ENCODE results near the gene TMEM129. TPM values are rescaled to one million over a fixed set of nuclear protein-coding genes. Genes with fewer than 3 reads are reported as not detected.

Gene TMEM129
- total RNA-seq, 1 experiment from 2014 or later = 54.9 TPM

DNA sequence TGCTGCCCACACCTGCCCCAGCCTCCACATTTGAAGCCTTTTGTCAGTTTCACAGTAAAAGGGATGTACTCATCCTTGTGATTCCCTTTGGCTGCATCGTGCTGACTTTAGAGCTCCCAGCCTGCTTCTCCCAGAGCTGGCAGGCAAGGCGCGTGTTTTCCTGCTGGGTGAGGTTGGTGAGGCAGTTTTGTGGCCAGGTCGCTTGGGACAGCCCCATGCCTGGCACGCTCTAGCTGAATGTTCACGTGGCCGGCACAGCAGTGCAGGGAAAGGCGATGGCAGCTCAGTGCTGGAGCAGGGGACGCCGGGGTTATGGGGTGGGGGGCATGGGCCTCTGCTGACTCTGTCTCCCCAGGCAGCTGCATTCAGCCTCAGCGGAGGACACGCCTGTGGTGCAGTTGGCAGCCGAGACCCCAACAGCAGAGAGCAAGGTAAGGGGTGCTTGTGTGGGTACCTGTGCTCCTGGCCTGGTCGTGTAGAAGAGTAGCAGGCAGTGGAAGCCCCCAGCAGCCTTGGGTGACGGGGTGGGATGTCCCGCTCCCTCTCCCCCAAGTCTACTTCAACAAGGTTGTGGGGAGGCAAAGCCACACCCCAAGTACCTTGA is 9.5 kb upstream of the TMEM129 start (continued):
- TF ChIP-seq, protein P1, sequence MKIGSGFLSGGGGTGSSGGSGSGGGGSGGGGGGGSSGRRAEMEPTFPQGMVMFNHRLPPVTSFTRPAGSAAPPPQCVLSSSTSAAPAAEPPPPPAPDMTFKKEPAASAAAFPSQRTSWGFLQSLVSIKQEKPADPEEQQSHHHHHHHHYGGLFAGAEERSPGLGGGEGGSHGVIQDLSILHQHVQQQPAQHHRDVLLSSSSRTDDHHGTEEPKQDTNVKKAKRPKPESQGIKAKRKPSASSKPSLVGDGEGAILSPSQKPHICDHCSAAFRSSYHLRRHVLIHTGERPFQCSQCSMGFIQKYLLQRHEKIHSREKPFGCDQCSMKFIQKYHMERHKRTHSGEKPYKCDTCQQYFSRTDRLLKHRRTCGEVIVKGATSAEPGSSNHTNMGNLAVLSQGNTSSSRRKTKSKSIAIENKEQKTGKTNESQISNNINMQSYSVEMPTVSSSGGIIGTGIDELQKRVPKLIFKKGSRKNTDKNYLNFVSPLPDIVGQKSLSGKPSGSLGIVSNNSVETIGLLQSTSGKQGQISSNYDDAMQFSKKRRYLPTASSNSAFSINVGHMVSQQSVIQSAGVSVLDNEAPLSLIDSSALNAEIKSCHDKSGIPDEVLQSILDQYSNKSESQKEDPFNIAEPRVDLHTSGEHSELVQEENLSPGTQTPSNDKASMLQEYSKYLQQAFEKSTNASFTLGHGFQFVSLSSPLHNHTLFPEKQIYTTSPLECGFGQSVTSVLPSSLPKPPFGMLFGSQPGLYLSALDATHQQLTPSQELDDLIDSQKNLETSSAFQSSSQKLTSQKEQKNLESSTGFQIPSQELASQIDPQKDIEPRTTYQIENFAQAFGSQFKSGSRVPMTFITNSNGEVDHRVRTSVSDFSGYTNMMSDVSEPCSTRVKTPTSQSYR (CRISPR knock-in tag; IDR thresholded peaks at IDR 0.05) = no peak
- TF ChIP-seq, protein P2, sequence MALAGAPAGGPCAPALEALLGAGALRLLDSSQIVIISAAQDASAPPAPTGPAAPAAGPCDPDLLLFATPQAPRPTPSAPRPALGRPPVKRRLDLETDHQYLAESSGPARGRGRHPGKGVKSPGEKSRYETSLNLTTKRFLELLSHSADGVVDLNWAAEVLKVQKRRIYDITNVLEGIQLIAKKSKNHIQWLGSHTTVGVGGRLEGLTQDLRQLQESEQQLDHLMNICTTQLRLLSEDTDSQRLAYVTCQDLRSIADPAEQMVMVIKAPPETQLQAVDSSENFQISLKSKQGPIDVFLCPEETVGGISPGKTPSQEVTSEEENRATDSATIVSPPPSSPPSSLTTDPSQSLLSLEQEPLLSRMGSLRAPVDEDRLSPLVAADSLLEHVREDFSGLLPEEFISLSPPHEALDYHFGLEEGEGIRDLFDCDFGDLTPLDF (CRISPR knock-in tag; IDR thresholded peaks at IDR 0.05) = no peak
- no peak for TF ChIP-seq ZNF416 (CRISPR knock-in tag; IDR thresholded peaks at IDR 0.05)
- TF ChIP-seq FOXK1 (CRISPR knock-in tag; IDR thresholded peaks at IDR 0.05) = no peak
- no peak for TF ChIP-seq ESRRA (CRISPR knock-in tag; IDR thresholded peaks at IDR 0.05; ENCODE audit: borderline replicate concordance)
- TF ChIP-seq, protein P3, sequence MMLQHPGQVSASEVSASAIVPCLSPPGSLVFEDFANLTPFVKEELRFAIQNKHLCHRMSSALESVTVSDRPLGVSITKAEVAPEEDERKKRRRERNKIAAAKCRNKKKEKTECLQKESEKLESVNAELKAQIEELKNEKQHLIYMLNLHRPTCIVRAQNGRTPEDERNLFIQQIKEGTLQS (CRISPR knock-in tag; conservative IDR thresholded peaks at IDR 0.05) = no peak
- TF ChIP-seq FOXP1 (CRISPR knock-in tag; IDR thresholded peaks at IDR 0.05; ENCODE audit: borderline replicate concordance) = no peak

GRCh38 chr4:1728061-1728980 is 7.2 kb upstream of the TMEM129 start:
- Mint-ChIP-seq H3K4me3 (no peak overlapping the region), H3K27ac (peak overlapping the region; percentile 38; the same call in 1 of the 2 replicates), H3K27me3 (ENCODE audit: low read depth) (no peaks in the 10 kb centered on the region), H3K36me3 (peaks cover 83% of the 10 kb centered on the region), H3K4me1 (peaks cover 9% of the 10 kb centered on the region), H3K9me3 (no peaks in the 10 kb centered on the region)
- ATAC-seq (no peak), DNase-seq (ENCODE audit: low spot score) (no peak)
- CTCF ChIA-PET = interaction anchor here (0.6 kb wide), 1 partner anchor 20 kb away, joined by 4 read pairs; no protein-coding TSS in a partner anchor
- no peak for TF ChIP-seq ETV6 (CRISPR knock-in tag; IDR thresholded peaks at IDR 0.05)
- no peak for TF ChIP-seq SMAD3 (CRISPR knock-in tag; IDR thresholded peaks at IDR 0.05; ENCODE audit: borderline replicate concordance)
- TF ChIP-seq ZNF416 (CRISPR knock-in tag; IDR thresholded peaks at IDR 0.05) = no peak
- no peak for TF ChIP-seq TCF7 (CRISPR knock-in tag; IDR thresholded peaks at IDR 0.05; ENCODE audit: low read depth)
- TF ChIP-seq ZBTB21 (CRISPR knock-in tag; IDR thresholded peaks at IDR 0.05; ENCODE audit: borderline replicate concordance) = no peak
- TF ChIP-seq RELA (CRISPR knock-in tag; IDR thresholded peaks at IDR 0.05; ENCODE audit: borderline replicate concordance) = no peak
- TF ChIP-seq OVOL2 (CRISPR knock-in tag; IDR thresholded peaks at IDR 0.05; ENCODE audit: borderline replicate concordance) = no peak
- POLR2A ChIA-PET = no interaction called here

- ChIA-PET POLR2A (no interaction called here), CTCF (interaction anchor here (0.6 to 1.6 kb wide), 5 partner anchors 15 to 125 kb away, joined by 3 to 5 read pairs (median 4); partner anchors contain the start of gene SLBP)
- ATAC-seq = no peak
- Mint-ChIP-seq H3K4me1 (peaks cover 18% of the 10 kb centered on the region), H3K27ac (peak overlapping the region; percentile 38; the same call in 1 of the 2 replicates), H3K9me3 (no peaks in the 10 kb centered on the region), H3K4me3 (no peak overlapping the region), H3K27me3 (ENCODE audit: low read depth) (no peaks in the 10 kb centered on the region), H3K36me3 (peaks cover 77% of the 10 kb centered on the region)
- DNase-seq (ENCODE audit: low spot score) = no peak
- TF ChIP-seq TCF7 (CRISPR knock-in tag; IDR thresholded peaks at IDR 0.05; ENCODE audit: low read depth) (no peak), CTCF (IDR thresholded peaks at IDR 0.05) (no peak), ZNF219 (CRISPR knock-in tag; IDR thresholded peaks at IDR 0.05; ENCODE audit: borderline replicate concordance) (no peak), HMGA2 (CRISPR knock-in tag; IDR thresholded peaks at IDR 0.05) (no peak), E2F5 (CRISPR knock-in tag; IDR thresholded peaks at IDR 0.05) (no peak), NFATC4 (CRISPR knock-in tag; IDR thresholded peaks at IDR 0.05) (no peak), TEAD4 (CRISPR knock-in tag; IDR thresholded peaks at IDR 0.05) (no peak), RELA (CRISPR knock-in tag; IDR thresholded peaks at IDR 0.05; ENCODE audit: borderline replicate concordance) (no peak)
- TF ChIP-seq, protein P4, sequence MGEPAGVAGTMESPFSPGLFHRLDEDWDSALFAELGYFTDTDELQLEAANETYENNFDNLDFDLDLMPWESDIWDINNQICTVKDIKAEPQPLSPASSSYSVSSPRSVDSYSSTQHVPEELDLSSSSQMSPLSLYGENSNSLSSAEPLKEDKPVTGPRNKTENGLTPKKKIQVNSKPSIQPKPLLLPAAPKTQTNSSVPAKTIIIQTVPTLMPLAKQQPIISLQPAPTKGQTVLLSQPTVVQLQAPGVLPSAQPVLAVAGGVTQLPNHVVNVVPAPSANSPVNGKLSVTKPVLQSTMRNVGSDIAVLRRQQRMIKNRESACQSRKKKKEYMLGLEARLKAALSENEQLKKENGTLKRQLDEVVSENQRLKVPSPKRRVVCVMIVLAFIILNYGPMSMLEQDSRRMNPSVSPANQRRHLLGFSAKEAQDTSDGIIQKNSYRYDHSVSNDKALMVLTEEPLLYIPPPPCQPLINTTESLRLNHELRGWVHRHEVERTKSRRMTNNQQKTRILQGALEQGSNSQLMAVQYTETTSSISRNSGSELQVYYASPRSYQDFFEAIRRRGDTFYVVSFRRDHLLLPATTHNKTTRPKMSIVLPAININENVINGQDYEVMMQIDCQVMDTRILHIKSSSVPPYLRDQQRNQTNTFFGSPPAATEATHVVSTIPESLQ (CRISPR knock-in tag; IDR thresholded peaks at IDR 0.05) = no peak
These were observed 6.3 kb upstream of the TMEM129 start for GRCh38 chr4:1727117-1728031.
